ENCODE data around the gene AMZ2.
A peak's percentile ranks its signal among the peaks of the same experiment; 100 is the strongest.

The AMZ2 gene

DNA sequence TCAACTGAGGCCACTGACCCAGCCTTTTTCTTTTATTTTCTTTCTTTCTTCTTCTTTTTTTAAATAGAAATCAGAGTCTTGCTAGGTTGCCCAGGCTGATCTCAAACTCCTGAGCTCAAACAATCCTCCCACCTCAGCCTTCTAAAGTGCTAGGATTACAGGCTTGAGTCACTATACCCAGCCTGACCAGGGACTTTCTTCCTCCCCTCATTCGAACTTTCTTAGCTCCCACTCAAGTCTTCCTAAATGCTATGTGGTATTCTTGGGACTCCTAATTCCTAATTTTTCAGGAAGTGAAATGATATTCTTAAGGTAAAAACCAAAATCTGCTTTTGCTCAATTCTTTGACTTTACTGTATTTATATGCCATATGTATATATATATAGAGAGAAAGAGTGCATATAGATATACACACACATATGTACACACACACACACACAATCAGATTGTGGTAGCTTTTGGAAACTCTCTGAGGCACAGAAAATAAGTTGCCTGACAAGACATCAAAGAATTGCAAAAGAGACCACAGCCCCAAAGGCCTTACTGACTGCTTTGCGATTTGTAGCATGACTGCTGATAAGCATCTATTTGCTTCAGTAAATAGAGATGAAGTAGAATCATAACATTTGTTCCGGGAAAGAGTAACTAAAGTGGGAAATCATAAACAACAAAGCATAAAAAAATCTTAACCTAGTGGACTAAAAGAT lies 9.5 kb upstream of the AMZ2 start:
- no peak overlapping the region for H3K27ac ChIP-seq
- no peak overlapping the region for H3K4me3 ChIP-seq (ENCODE audit: low read depth, low read length)
- H3K9me3 ChIP-seq (ENCODE audit: severe bottlenecking), result no peaks in the 10 kb centered on the region
- H3K36me3 ChIP-seq, result no peaks in the 10 kb centered on the region
- TF ChIP-seq, protein P1, sequence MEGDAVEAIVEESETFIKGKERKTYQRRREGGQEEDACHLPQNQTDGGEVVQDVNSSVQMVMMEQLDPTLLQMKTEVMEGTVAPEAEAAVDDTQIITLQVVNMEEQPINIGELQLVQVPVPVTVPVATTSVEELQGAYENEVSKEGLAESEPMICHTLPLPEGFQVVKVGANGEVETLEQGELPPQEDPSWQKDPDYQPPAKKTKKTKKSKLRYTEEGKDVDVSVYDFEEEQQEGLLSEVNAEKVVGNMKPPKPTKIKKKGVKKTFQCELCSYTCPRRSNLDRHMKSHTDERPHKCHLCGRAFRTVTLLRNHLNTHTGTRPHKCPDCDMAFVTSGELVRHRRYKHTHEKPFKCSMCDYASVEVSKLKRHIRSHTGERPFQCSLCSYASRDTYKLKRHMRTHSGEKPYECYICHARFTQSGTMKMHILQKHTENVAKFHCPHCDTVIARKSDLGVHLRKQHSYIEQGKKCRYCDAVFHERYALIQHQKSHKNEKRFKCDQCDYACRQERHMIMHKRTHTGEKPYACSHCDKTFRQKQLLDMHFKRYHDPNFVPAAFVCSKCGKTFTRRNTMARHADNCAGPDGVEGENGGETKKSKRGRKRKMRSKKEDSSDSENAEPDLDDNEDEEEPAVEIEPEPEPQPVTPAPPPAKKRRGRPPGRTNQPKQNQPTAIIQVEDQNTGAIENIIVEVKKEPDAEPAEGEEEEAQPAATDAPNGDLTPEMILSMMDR (IDR thresholded peaks at IDR 0.05; ENCODE audit: low read depth, low read length), result no peak
- no peaks in the 10 kb centered on the region for H3K27me3 ChIP-seq (ENCODE audit: insufficient read depth, low read depth, severe bottlenecking)
- DNase-seq, result no peak

DNA sequence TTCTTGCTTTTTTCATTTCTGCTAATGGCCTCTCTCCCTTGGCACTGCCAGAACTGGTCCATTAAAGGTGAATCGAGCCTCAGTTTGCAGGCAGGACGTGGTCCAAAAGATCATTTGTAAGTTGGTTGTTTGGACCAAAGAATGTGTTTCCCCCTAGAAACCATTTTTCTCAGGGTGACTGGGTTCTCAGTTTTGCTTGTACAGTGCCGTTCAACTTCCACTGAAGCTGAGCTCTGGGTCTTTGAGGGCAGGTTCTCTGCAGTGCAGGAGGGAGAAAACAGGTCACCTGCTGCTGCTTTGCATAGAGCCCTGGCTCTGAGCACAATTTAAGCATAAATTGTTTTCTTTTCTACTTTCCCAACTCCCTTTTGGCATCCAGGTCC lies 9.0 kb upstream of the AMZ2 start:
- TF ChIP-seq, protein P1 (IDR thresholded peaks at IDR 0.05; ENCODE audit: low read depth, low read length), result no peak
- DNase-seq, result no peak
- Histone ChIP-seq H3K4me3 (ENCODE audit: low read depth, low read length) (peak overlapping the region; percentile 7), H3K27ac (no peak overlapping the region), H3K36me3 (no peaks in the 10 kb centered on the region), H3K9me3 (ENCODE audit: severe bottlenecking) (no peaks in the 10 kb centered on the region), H3K27me3 (ENCODE audit: insufficient read depth, low read depth, severe bottlenecking) (no peaks in the 10 kb centered on the region)

DNA sequence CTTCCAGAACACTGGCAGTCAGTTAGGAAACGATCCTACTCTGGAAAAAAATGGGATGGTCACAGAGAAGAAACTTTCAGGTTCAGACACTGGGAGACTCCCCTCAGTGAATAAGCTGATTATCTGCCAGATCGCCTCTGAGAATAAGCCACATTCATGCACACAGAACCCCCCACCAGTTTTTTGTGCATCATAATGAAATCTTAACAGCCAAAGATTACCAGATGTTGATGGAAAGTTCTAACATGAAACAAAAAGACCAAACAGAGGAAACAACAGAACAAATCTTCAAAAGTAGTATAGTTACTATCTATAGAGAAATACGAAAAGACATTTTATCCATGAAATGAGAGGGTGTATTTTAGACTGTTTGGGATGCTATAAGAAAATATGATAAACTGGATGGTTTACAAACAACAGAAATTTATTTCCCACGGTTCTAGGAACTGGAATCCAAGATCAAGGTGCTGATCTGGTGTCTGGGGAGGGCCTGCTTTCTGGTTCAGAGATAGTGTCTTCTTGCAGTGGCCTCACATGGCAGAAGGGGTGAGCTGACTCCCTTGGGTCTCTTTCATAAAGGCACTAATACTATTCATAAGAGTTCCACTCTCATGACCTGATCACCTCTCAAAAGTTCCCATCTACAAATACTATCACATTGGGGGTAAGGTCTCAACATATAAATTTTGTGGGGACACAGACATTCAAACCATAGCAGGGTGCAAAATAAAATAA lies 8.0 kb upstream of the AMZ2 start:
- H3K27ac ChIP-seq, result no peak overlapping the region
- no peak for DNase-seq
- no peaks in the 10 kb centered on the region for H3K27me3 ChIP-seq (ENCODE audit: insufficient read depth, low read depth, severe bottlenecking)
- TF ChIP-seq, protein P1 (IDR thresholded peaks at IDR 0.05; ENCODE audit: low read depth, low read length), result no peak
- no peak overlapping the region; the same call in 1 of the 2 replicates for H3K4me3 ChIP-seq (ENCODE audit: low read depth, low read length)
- no peaks in the 10 kb centered on the region for H3K9me3 ChIP-seq (ENCODE audit: severe bottlenecking)
- H3K36me3 ChIP-seq, result no peaks in the 10 kb centered on the region

DNA sequence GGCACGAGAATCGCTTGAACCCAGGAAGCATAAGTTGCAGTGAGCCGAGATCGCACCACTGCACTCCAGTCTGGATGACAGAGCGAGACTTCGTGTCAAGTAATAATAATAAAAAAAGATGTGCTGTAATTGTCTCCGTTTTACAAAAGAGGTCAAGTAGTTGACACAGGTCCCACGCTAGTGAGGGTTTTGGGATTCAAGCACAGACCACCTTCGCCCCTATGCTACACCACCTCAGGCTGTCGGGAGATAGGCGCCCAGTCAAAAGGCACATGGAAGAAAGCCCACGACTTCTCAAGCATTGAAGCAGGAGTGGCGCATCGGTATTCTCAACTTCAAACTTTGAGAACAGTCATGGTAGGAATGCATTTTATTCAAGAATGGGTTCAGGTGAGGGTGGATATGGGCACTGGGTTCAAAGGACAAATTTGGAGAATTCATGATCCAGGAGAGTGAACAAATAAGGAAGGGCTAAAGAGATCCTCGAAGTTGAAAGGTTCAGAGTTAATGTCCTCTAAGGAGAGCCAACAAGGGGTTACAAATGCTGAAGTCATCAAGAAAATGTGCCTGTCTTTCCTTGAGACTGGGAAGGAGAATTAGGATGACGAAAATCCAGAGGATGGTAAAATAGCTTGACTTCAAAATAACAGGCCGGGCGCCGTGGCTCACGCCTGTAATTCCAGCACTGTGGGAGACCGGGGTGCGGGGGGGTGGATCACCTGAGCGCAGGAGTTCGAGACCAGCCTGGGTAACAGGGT lies 1.4 kb upstream of the AMZ2 start:
- Histone ChIP-seq H3K27me3 (ENCODE audit: insufficient read depth, low read depth, severe bottlenecking) (no peaks in the 10 kb centered on the region), H3K9me3 (ENCODE audit: severe bottlenecking) (no peaks in the 10 kb centered on the region), H3K36me3 (peaks cover 7% of the 10 kb centered on the region), H3K27ac (no peak overlapping the region), H3K4me3 (ENCODE audit: low read depth, low read length) (no peak overlapping the region)
- DNase-seq, result no peak
- TF ChIP-seq, protein P1 (IDR thresholded peaks at IDR 0.05; ENCODE audit: low read depth, low read length), result no peak

DNA sequence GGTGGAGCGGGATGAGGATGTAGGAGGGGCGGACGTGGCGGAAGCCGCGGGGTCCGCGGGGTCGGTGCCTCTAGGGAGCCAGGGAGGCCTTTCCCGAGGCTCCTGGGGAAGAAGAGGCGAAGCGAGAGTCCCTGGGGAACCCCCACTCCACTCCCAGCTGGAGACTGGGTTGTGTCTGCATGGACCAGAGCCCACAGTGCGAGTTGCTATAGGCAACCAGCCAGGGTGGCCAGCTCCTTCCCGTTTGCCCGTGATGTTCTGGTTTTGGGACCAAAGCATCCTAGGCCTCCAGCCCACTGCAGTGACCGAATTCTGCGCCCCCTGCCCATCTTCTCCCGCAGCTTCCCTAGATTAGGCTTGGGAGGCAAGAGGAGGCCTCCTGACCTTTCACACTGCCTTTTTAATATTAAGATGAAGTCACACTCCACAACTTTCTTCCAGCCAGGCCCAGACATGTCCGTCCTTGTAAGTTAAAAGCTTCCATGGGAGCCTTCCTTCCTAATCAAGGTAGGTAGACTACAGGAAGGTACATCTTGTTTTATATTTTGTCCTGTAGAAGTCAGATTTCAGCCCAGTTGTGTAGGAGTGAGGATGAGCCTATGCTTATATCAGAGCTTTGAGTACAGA lies 469 bp downstream of the AMZ2 start:
- Histone ChIP-seq H3K27me3 (ENCODE audit: insufficient read depth, low read depth, severe bottlenecking) (no peaks in the 10 kb centered on the region), H3K36me3 (peaks cover 20% of the 10 kb centered on the region), H3K27ac (peak overlapping the region; percentile 88), H3K4me3 (ENCODE audit: low read depth, low read length) (peak overlapping the region; percentile 67), H3K9me3 (ENCODE audit: severe bottlenecking) (no peaks in the 10 kb centered on the region)
- DNase-seq, result no peak
- TF ChIP-seq, protein P1 (IDR thresholded peaks at IDR 0.05; ENCODE audit: low read depth, low read length), result no peak

Measured in WERI-Rb-1 (cell line).